Measurements from ENCODE around the gene BCAS3.

DNA sequence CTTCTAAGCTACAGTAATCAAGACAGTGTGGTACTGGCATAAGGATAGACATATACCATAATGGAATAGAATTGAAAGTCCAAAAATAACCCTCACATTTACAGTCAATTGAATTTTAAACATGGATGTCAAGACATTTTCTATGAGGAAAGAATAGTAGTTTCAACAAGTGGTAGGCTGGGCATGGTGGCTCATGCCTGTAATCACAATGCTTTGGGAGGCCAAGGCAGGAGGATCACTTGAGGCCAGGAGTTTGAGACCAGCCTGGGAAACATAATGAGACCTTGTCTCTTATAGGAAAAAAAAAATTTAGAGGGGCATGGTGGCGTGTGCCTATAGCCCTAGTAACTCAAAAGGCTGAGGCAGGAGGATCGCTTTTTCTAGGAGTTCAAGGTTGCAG lies 599.2 kb downstream of the BCAS3 start:
- no peak for TF ChIP-seq EZH2 (IDR thresholded peaks at IDR 0.05; ENCODE audit: insufficient read depth, poor library complexity, severe bottlenecking)
- no peak for TF ChIP-seq EZH2phosphoT487 (IDR thresholded peaks at IDR 0.05; ENCODE audit: insufficient read depth, low read depth)
